SU-DHL-6 (cell line): Measurements from ENCODE around the gene CALM3.

ENCODE experiments used
- H2AFZ ChIP-seq: fragments of 200-600 bp; sonication (generic); 2 replicates; pipeline ENCODE4 v1.6.1; 2014; ENCODE audit warnings: low read depth, mild to moderate bottlenecking, moderate library complexity, mixed read lengths, antibody characterized with exemption, low read length; ENCODE audit not compliant: severe bottlenecking
- H3F3A ChIP-seq: fragments of 200-600 bp; shearing (Covaris generic); 2 replicates; pipeline ENCODE4 v1.6.0; 2016; ENCODE audit warnings: antibody characterized with exemption, mild to moderate bottlenecking; ENCODE audit not compliant: insufficient read depth
- H3K27ac ChIP-seq: fragments of 200-600 bp; sonication (generic); 2 replicates; pipeline ENCODE4 v1.5.1; 2016; ENCODE audit warnings: low read depth, mild to moderate bottlenecking, low read length, moderate library complexity, mixed read lengths
- H3K27me3 ChIP-seq: fragments of 200-600 bp; sonication (generic), shearing (Covaris generic); 2 replicates; pipeline ENCODE4 v1.6.0; 2014; ENCODE audit warnings: mild to moderate bottlenecking, low read length
- H3K36me3 ChIP-seq: fragments of 200-600 bp; sonication (generic); 2 replicates; pipeline ENCODE4 v1.6.1; 2014; ENCODE audit warnings: mild to moderate bottlenecking, low read length, mixed read lengths
- H3K4me2 ChIP-seq: fragments of 300-600, 200-600 bp; shearing (Covaris generic), sonication (generic); 2 replicates; pipeline ENCODE4 v1.6.0; 2014; ENCODE audit warnings: low read length, low read depth, mild to moderate bottlenecking; ENCODE audit not compliant: poor library complexity, severe bottlenecking
- H3K4me3 ChIP-seq: fragments of 200-600 bp; sonication (generic); 2 replicates; pipeline ENCODE4 v1.5.1; 2014; ENCODE audit warnings: antibody characterized with exemption, low read length, mild to moderate bottlenecking, mixed read lengths; ENCODE audit not compliant: insufficient read depth, poor library complexity, severe bottlenecking
- H3K79me2 ChIP-seq: fragments of 200-600 bp; sonication (generic); 2 replicates; pipeline ENCODE4 v1.6.1; 2014; ENCODE audit warnings: mild to moderate bottlenecking, low read length, moderate library complexity; ENCODE audit not compliant: insufficient read depth
- H3K9ac ChIP-seq: fragments of 200-600 bp; sonication (generic); 2 replicates; pipeline ENCODE4 v1.7.0; 2014; ENCODE audit warnings: mild to moderate bottlenecking, low read length
- H3K9me2 ChIP-seq: fragments of 200-600 bp; sonication (generic); replicated peaks from 2 replicates; pipeline ENCODE4 v1.6.1; 2014; ENCODE audit warnings: low read length; ENCODE audit not compliant: insufficient read depth
- H3K9me3 ChIP-seq: fragments of 200-600 bp; sonication (generic); 2 replicates; pipeline ENCODE4 v1.6.1; 2014; ENCODE audit warnings: low read length, mixed read lengths; ENCODE audit not compliant: insufficient read depth
- H4K20me1 ChIP-seq: fragments of 200-600 bp; sonication (generic); 2 replicates; pipeline ENCODE4 v1.6.1; 2014; ENCODE audit warnings: low read depth, mild to moderate bottlenecking, antibody characterized with exemption, low read length, moderate library complexity, mixed read lengths
- CTCF ChIP-seq: fragments of 200-600 bp; sonication (generic); IDR thresholded peaks from one replicate; pipeline ENCODE4 v1.5.1; 2017; ENCODE audit warnings: antibody characterized with exemption, mild to moderate bottlenecking, low read length, moderate library complexity; ENCODE audit not compliant: insufficient read depth, poor library complexity, severe bottlenecking
- EZH2phosphoT487 ChIP-seq: fragments of 200-600 bp; sonication (generic), shearing (Covaris generic); conservative IDR thresholded peaks from 2 replicates; pipeline ENCODE4 v1.6.1; 2018; ENCODE audit warnings: mild to moderate bottlenecking, antibody characterized with exemption, low read length, moderate library complexity, mixed read lengths

Gene CALM3

GRCh38 chr19:46585539-46585938 is 15.6 kb upstream of the CALM3 start:
- Histone ChIP-seq H2AFZ (no peak overlapping the region), H3K27me3 (no peaks in the 10 kb centered on the region), H3K4me2 (no peak overlapping the region), H3K36me3 (no peaks in the 10 kb centered on the region), H3K4me3 (no peak overlapping the region), H3K9me3 (no peaks in the 10 kb centered on the region), H3K9me2 (no peaks in the 10 kb centered on the region), H3K27ac (no peak overlapping the region), H3K9ac (no peak overlapping the region), H4K20me1 (no peaks in the 10 kb centered on the region), H3K79me2 (no peaks in the 10 kb centered on the region), H3F3A (no peaks in the 10 kb centered on the region)
- no peak for TF ChIP-seq CTCF
- no peak for TF ChIP-seq EZH2phosphoT487

GRCh38 chr19:46586294-46586693 is 14.8 kb upstream of the CALM3 start:
- TF ChIP-seq EZH2phosphoT487 (no peak), CTCF (no peak)
- no peak overlapping the region for H3K9ac ChIP-seq

GRCh38 chr19:46587861-46588260 is 13.3 kb upstream of the CALM3 start:
- Histone ChIP-seq H3K9me3 (no peaks in the 10 kb centered on the region), H3K27ac (no peak overlapping the region), H3K4me3 (no peak overlapping the region), H3K27me3 (no peaks in the 10 kb centered on the region), H3F3A (no peaks in the 10 kb centered on the region), H3K36me3 (no peaks in the 10 kb centered on the region), H4K20me1 (no peaks in the 10 kb centered on the region), H3K9me2 (no peaks in the 10 kb centered on the region), H3K9ac (no peak overlapping the region), H3K79me2 (no peaks in the 10 kb centered on the region), H3K4me2 (no peak overlapping the region), H2AFZ (no peak overlapping the region)
- TF ChIP-seq CTCF = no peak
- no peak for TF ChIP-seq EZH2phosphoT487

More at GRCh38 chr19:46586294-46586693, 14.8 kb upstream of the CALM3 start:
- Histone ChIP-seq H3K36me3 (no peaks in the 10 kb centered on the region), H3K79me2 (no peaks in the 10 kb centered on the region), H3K9me2 (no peaks in the 10 kb centered on the region), H2AFZ (no peak overlapping the region), H3F3A (no peaks in the 10 kb centered on the region), H3K4me3 (no peak overlapping the region), H3K9me3 (no peaks in the 10 kb centered on the region), H3K27ac (no peak overlapping the region), H3K27me3 (no peaks in the 10 kb centered on the region), H4K20me1 (no peaks in the 10 kb centered on the region), H3K4me2 (no peak overlapping the region)
